Adipocyte (in vitro differentiated cells): Measurements from ENCODE around the gene LRIG1.
A peak's percentile ranks its signal among the peaks of the same experiment; 100 is the strongest.
"Not testable (repeated sequence)": the region's sequence is repeated elsewhere in the genome, so short reads cannot be mapped to it uniquely, and the experiment has no call there.

Experiments
- DNase-seq: peaks from one replicate; pipeline ENCODE4 v3.0.0-alpha.2; 2015; ENCODE audit warnings: low read depth
- H3K27me3 ChIP-seq: replicated peaks from 2 replicates; pipeline ENCODE4 v1.7.0; 2013; ENCODE audit warnings: mild to moderate bottlenecking, low read length, moderate library complexity; ENCODE audit not compliant: control insufficient read depth, insufficient read depth
- H3K36me3 ChIP-seq: 2 replicates; pipeline ENCODE4 v1.7.0; 2013; ENCODE audit warnings: low read length, mild to moderate bottlenecking, moderate library complexity; ENCODE audit not compliant: control insufficient read depth, insufficient read depth, severe bottlenecking
- H3K4me1 ChIP-seq: 2 replicates; pipeline ENCODE4 v1.7.0; 2013; ENCODE audit warnings: mild to moderate bottlenecking, low read length, moderate library complexity; ENCODE audit not compliant: control insufficient read depth, insufficient read depth
- H3K4me3 ChIP-seq: 2 replicates; pipeline ENCODE4 v1.7.0; 2013; ENCODE audit warnings: mild to moderate bottlenecking, low read length, moderate library complexity
- H3K9ac ChIP-seq: 2 replicates; pipeline ENCODE4 v1.7.0; 2013; ENCODE audit warnings: mild to moderate bottlenecking, low read length, moderate library complexity
- H3K9me3 ChIP-seq: 2 replicates; pipeline ENCODE4 v1.7.0; 2013; ENCODE audit warnings: mild to moderate bottlenecking, low read length, moderate library complexity; ENCODE audit not compliant: control insufficient read depth

LRIG1 gene

DNA sequence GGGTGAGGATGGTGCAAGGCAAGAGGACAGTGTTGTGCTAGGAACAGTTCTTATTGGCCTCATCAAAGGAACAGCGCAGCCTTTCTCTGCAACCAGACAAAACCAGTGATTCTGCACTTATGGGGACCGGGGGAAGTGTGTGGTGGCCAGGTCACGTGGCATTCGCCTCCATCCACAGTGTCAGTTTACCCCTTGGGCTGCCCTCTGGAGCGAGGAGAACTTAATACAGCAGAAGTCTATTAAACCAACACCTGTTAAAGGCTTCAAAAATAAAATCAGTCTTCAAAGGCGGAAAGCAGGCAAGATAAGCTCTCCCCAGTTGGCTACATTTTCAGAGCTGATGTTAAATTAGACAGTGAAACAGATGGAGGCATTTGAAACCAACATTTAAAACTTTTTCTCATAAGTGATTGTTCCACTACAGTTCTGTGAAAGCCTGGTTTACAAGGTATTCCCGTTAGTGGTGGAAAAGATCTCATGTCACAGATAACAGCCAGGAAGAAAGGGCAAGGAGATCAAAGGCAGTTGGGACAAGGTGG, 75.2 kb downstream of the LRIG1 start:
- no peak for DNase-seq
- Histone ChIP-seq H3K27me3 (no peaks in the 10 kb centered on the region), H3K4me1 (peaks cover 26% of the 10 kb centered on the region), H3K4me3 (no peak overlapping the region), H3K9ac (no peak overlapping the region), H3K36me3 (no peaks in the 10 kb centered on the region), H3K9me3 (no peaks in the 10 kb centered on the region)

DNA sequence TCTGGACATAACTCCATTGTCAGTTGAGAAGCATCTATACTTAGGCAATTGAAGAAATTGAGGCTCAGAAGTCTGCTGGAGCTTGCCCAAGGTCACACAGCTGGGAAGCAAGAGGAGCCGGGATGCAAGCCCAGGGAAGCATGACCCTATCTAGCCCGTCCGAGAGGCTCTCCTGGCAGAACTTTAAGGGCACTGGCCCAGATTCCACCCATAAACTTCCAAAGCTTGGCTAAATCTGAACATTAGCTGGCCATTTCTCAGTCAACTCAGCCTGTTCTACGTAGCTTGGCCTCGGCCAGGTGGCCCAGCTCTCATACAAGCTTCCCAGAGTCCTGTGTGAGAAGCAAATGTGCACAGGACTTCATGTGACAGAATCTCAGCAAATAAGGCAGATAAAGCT, 75.8 kb downstream of the LRIG1 start:
- Histone ChIP-seq H3K9ac (no peak overlapping the region), H3K4me1 (peaks cover 26% of the 10 kb centered on the region), H3K36me3 (no peaks in the 10 kb centered on the region), H3K4me3 (no peak overlapping the region), H3K27me3 (no peaks in the 10 kb centered on the region), H3K9me3 (no peaks in the 10 kb centered on the region)
- no peak for DNase-seq

DNA sequence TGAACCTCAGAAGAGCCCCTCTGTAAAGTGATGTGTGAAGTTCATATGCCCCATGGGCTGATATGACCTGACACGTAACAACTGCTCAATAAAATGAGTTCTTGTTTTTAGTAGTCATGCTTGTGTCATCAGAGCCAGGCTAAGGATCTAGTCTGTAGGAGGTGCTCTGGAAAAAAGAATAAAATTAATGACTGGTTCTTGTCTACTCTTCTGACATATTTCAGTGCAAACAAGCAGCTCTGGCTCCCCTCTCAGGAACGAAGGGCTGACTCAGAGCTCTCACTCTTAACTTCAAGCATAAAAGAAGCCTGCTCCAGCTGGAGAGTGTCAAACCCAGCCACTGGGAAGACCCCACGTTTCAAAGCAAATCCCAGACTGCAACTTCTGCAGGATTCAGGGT, 77.0 kb downstream of the LRIG1 start:
- H3K27me3 ChIP-seq = no peaks in the 10 kb centered on the region
- H3K4me1 ChIP-seq = peaks cover 22% of the 10 kb centered on the region
- no peaks in the 10 kb centered on the region for H3K9me3 ChIP-seq
- DNase-seq = peak; percentile 55
- no peaks in the 10 kb centered on the region for H3K36me3 ChIP-seq
- H3K9ac ChIP-seq = no peak overlapping the region
- H3K4me3 ChIP-seq = no peak overlapping the region

DNA sequence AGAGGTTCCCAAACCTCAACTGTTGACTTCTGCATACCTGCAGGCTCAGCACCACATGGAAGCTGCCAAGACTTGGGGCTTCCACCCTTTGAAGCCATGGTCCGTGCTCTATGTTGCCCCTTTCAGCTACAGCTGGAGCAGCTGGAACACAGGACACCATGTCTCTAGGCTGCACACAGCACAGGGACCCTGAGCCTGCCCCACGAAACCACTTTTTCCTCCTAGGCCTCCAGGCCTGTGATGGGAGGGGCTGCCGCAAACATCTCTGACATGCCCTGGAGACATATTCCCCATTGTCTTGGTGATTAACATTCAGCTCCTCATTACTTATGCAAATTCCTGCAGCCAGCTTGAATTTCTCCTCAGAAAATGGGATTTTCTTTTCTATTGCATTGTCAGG, 78.9 kb downstream of the LRIG1 start:
- not testable (repeated sequence) for H3K4me3 ChIP-seq, H3K36me3 ChIP-seq, H3K27me3 ChIP-seq, H3K9ac ChIP-seq, DNase-seq, H3K9me3 ChIP-seq
- peaks cover 15% of the 10 kb centered on the region for H3K4me1 ChIP-seq

DNA sequence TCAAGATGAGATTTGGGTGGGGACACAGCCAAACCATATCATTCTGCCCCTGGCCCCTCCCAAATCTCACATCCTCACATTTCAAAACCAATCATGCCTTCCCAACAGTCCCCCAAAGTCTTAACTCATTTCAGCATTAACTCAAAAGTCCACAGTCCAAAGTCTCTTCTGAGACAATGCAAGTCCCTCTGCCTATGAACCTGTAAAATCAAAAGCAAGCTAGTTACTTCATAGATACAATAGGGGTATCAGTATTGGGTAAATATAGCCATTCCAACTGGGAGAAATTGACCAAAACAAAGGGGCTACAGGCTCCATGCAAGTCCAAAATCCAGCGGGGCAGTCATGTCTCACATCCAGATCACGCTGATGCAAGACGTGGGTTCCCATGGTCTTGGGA, 79.7 kb downstream of the LRIG1 start:
- H3K9ac ChIP-seq, H3K4me3 ChIP-seq, H3K36me3 ChIP-seq, DNase-seq, H3K27me3 ChIP-seq, H3K9me3 ChIP-seq: not testable (repeated sequence)
- H3K4me1 ChIP-seq = peaks cover 15% of the 10 kb centered on the region

DNA sequence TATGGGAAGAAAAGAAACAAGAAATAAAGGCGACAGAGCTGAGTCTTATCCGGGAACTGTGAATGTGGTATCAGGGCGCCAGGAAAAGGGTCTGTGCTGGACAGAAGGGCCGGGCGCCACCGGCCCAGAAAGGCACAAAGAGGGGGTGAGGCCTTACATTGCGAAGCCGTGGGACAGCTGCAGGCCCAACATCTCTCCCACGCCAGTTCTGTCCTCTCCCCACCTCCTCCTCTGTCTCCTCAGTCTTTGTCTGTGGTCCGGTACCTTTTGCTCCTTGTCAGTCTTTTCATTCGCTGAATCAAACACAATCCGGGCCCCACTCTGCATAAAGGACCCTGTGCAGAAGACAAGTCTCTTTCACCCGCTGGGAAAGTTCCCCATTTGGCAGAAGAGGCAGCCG, 81.8 kb downstream of the LRIG1 start:
- no peak for DNase-seq
- no peak overlapping the region for H3K9ac ChIP-seq
- no peaks in the 10 kb centered on the region for H3K9me3 ChIP-seq
- peaks cover 2% of the 10 kb centered on the region for H3K4me1 ChIP-seq
- H3K36me3 ChIP-seq = peaks cover 3% of the 10 kb centered on the region
- H3K4me3 ChIP-seq = no peak overlapping the region
- no peaks in the 10 kb centered on the region for H3K27me3 ChIP-seq

DNA sequence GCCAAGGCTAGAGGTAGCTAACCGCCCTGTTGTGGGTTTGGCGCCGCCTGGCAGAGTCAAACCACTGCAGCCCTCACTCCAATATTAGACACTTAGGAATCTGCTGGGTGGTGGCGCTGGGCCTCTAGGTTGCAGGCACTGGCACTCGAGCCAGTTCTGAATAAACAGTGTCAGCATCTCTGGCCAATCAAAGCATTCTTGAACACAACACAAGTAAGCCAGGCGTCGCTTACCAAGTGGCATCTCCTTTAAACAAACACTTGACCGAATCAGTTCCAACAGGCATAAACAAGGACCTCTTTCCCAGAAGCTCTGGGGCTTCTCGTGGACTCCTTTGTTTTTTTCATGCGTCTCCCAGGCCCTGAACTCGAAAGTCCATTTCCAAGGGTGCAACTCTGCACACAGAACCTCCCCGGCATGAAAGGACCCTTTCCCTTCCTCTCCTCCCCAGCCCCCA, 82.3 kb downstream of the LRIG1 start:
- H3K4me1 ChIP-seq = peaks cover 3% of the 10 kb centered on the region
- H3K27me3 ChIP-seq = no peaks in the 10 kb centered on the region
- DNase-seq = no peak
- H3K4me3 ChIP-seq = no peak overlapping the region
- H3K9me3 ChIP-seq = no peaks in the 10 kb centered on the region
- H3K36me3 ChIP-seq = peaks cover 3% of the 10 kb centered on the region
- no peak overlapping the region for H3K9ac ChIP-seq

DNA sequence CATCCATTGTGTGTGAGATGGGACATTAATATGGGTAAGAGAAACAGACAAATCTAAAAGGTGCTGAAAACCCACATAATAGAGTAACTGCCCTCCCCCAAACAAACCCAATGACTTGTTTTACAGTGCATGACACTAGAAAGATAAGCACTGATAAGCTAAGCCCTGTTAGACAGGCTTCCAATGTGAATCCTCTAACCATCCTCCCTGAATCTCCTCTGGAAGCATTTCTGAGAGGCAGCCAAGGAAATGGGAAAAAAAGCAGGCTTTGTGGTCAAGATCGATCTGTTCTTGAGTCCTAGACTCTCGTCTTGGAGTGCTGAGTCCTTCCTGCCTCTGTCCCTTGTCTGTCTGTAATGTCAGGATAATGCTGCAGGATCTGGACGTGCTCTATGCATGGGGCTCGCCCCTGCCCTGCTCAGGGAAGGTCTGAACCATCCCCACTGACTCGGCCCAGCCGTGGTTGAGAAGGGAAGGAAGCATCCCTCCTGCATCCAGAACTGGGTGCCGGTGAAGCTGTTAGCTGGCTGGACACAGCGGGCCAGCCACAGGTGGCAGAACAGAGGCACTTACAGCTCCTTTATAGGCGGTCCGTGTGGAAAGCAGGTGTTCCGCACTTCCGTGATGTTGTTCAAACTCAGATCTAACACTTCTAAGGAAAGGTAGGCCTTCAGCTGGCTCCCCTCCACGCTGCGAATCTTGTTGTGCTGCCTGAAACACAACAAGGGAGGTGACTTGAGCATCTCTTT, 84.1 kb downstream of the LRIG1 start:
- H3K27me3 ChIP-seq = no peaks in the 10 kb centered on the region
- no peak overlapping the region for H3K4me3 ChIP-seq
- no peaks in the 10 kb centered on the region for H3K9me3 ChIP-seq
- H3K9ac ChIP-seq = no peak overlapping the region
- peaks cover 6% of the 10 kb centered on the region for H3K36me3 ChIP-seq
- DNase-seq = no peak
- peaks cover 10% of the 10 kb centered on the region for H3K4me1 ChIP-seq

DNA sequence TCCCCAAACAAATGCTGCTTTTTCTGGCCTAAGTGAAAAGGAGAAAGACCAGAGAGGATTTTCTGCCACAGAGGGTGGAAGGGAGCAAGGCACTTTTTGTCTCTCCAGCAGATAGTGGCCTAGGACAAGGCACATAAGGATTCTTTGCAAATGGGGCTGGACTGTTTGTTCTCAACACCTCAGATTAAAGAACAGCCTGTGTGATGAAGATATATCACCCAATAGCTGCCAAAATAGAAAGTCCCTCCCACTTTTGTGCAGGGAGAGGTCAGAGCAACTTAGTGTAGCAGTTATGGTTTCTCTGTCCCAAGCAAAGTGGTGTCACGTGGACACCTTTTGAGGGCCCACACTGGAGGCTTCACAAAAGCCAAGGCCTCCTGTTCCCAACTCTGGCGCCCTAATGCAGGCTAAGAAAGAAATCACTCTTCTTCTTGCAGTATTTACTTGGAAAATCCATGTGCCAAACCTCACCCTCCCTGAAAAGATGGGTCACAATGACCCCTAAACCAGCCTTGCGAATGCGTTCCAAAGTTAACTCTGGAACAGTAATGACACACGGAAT, 84.9 kb downstream of the LRIG1 start:
- Histone ChIP-seq H3K9me3 (no peaks in the 10 kb centered on the region), H3K4me3 (no peak overlapping the region), H3K27me3 (no peaks in the 10 kb centered on the region), H3K9ac (no peak overlapping the region), H3K36me3 (peaks cover 6% of the 10 kb centered on the region), H3K4me1 (peaks cover 16% of the 10 kb centered on the region)
- no peak for DNase-seq

DNA sequence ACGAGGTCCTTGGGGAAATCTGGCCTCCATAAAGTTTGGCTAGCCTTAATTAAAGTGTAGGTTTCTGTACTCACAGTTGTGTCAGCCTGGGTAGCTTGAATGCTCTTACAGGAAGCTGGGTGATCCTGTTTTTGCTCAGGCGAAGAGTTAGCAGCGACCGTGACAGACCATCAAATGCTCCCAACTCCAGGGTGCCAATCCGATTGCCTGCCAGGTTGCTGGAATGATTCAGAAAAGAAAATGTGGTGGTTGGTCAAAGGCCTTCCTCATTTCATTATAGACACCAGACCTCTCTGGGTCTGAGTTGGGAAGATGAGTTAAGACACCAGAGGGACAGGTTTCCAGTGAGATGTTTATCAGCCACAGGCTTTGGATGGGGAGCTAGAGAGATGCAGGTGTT, 86.0 kb downstream of the LRIG1 start:
- Histone ChIP-seq H3K36me3 (peaks cover 9% of the 10 kb centered on the region), H3K9ac (no peak overlapping the region), H3K27me3 (no peaks in the 10 kb centered on the region), H3K4me3 (no peak overlapping the region), H3K4me1 (peaks cover 16% of the 10 kb centered on the region), H3K9me3 (no peaks in the 10 kb centered on the region)
- no peak for DNase-seq

DNA sequence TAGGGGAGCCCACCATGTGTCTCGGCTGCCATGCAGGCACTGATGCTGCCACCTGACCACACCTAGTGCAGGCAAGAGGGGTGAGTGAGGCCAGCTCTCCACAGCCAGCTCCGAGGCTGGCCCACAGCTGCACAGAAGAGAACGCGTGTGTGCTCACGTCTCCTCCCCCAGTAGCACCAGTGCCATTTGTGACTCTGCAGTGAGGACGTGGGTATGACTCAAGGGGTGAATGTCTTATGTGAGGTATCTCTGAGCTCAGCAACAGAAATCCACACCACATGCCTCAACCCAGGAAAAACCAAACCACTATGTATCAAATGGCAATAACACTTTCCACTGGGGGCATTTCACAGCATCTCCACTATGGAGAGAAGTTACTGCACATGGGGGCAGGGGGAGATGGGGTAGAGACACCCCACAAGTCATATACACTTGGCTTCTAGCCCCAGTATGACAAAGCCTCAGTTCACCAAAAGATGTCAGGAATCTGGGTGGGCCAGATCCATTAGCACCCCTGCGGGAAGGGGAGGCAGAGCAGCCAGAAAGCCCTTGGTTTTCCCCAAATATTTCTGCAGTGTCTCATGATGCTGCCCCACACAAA, 87.6 kb downstream of the LRIG1 start:
- DNase-seq = peak; percentile 57
- Histone ChIP-seq H3K36me3 (peaks cover 14% of the 10 kb centered on the region), H3K4me1 (peaks cover 16% of the 10 kb centered on the region), H3K9ac (no peak overlapping the region), H3K9me3 (no peaks in the 10 kb centered on the region), H3K27me3 (no peaks in the 10 kb centered on the region), H3K4me3 (no peak overlapping the region)
